ENCODE measurements around the gene PRKD2. TPM values are rescaled to one million over a fixed set of nuclear protein-coding genes. Genes with fewer than 3 reads are reported as not detected.
A peak's percentile ranks its signal among the peaks of the same experiment; 100 is the strongest.

PRKD2 gene
- total RNA-seq, 3 donors from 2014 or later = 52.5 to 70.5 (median 62.9) TPM

- H3K36me3 ChIP-seq (ENCODE audit: low read depth) = no peaks in the 10 kb centered on the region
- peaks cover 5% of the 10 kb centered on the region for H3K4me1 ChIP-seq (ENCODE audit: low read depth)
- intact Hi-C loops (cut with DNase I, micrococcal nuclease) = no loop called here
- H3K4me3 ChIP-seq = no peak overlapping the region
- H3K9me3 ChIP-seq = no peaks in the 10 kb centered on the region
- ATAC-seq = peak; percentile 20
- no peak for TF ChIP-seq CTCF (IDR thresholded peaks at IDR 0.05)
- DNase-seq = peak in 1 of 3 donors; percentile 52
These were observed 22.4 kb upstream of the PRKD2 start for GRCh38 chr19:46739290-46739771.

GRCh38 chr19:46737761-46738171 is 20.9 kb upstream of the PRKD2 start:
- Histone ChIP-seq H3K36me3 (ENCODE audit: low read depth) (peaks cover under 1% of the 10 kb centered on the region), H3K4me1 (ENCODE audit: low read depth) (no peaks in the 10 kb centered on the region)
- ATAC-seq = no peak

GRCh38 chr19:46737298-46737654 is 20.4 kb upstream of the PRKD2 start:
- TF ChIP-seq CTCF (IDR thresholded peaks at IDR 0.05) = no peak
- no peaks in the 10 kb centered on the region for H3K9me3 ChIP-seq
- intact Hi-C loops (cut with DNase I, micrococcal nuclease) = no loop called here
- DNase-seq (no peak), ATAC-seq (no peak)
- peaks cover 3% of the 10 kb centered on the region for H3K36me3 ChIP-seq (ENCODE audit: low read depth)
- H3K4me3 ChIP-seq = no peak overlapping the region
- no peaks in the 10 kb centered on the region for H3K4me1 ChIP-seq (ENCODE audit: low read depth)

More at GRCh38 chr19:46737761-46738171, 20.9 kb upstream of the PRKD2 start:
- Histone ChIP-seq H3K4me3 (no peak overlapping the region), H3K9me3 (no peaks in the 10 kb centered on the region)
- intact Hi-C loops (cut with DNase I, micrococcal nuclease) = no loop called here
- TF ChIP-seq CTCF (IDR thresholded peaks at IDR 0.05) = no peak
- no peak for DNase-seq

GRCh38 chr19:46736531-46737297 is 19.8 kb upstream of the PRKD2 start:
- no peak for TF ChIP-seq CTCF (IDR thresholded peaks at IDR 0.05)
- DNase-seq (peak in 1 of 3 donors; percentile 40), ATAC-seq (no peak)
- H3K9me3 ChIP-seq = no peaks in the 10 kb centered on the region
- no peak overlapping the region for H3K4me3 ChIP-seq
- H3K4me1 ChIP-seq (ENCODE audit: low read depth) = no peaks in the 10 kb centered on the region
- peaks cover 3% of the 10 kb centered on the region for H3K36me3 ChIP-seq (ENCODE audit: low read depth)
- intact Hi-C loops (cut with DNase I, micrococcal nuclease) = no loop called here

GRCh38 chr19:46733690-46734292 is 16.9 kb upstream of the PRKD2 start:
- ATAC-seq (no peak), DNase-seq (no peak)
- Histone ChIP-seq H3K36me3 (ENCODE audit: low read depth) (peaks cover 14% of the 10 kb centered on the region), H3K4me1 (ENCODE audit: low read depth) (no peaks in the 10 kb centered on the region), H3K4me3 (no peak overlapping the region), H3K9me3 (no peaks in the 10 kb centered on the region)
- TF ChIP-seq CTCF (IDR thresholded peaks at IDR 0.05) = no peak
- intact Hi-C loops (cut with DNase I, micrococcal nuclease) = no loop called here

Measured in mucosa of descending colon (tissue), 3 donors.